GM12873 (cell line): ENCODE data around the gene KCTD14.

Experiments used
- TF ChIP-seq, protein P1 (sequence below): IDR thresholded peaks from 2 replicates; pipeline ENCODE4 v1.5.1; 2012; ENCODE audit warnings: low read depth, mild to moderate bottlenecking, moderate library complexity, low read length, control low read depth; ENCODE audit not compliant: insufficient read depth; ENCODE audit errors: missing control alignments

KCTD14 gene

DNA sequence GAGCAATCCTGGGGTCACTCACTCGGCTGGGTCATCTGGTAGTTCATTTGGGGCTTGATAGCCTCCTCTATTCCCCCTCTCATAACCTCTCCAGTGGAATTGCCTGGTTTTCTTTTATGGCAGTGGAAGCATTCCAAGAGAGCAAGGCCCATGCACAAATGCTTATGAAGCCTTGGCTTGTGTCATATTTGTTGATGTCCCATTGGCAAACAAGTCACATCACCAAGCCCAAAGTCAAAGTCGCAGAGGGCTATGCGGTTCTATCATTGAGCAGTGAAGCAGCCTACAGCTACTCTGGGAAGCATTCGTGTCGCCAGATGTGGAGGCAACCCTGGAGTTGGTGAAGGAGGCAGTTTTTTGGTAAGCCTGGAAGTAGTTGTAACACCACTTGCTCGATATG, 12.3 kb downstream of the KCTD14 start:
- TF ChIP-seq, protein P1, sequence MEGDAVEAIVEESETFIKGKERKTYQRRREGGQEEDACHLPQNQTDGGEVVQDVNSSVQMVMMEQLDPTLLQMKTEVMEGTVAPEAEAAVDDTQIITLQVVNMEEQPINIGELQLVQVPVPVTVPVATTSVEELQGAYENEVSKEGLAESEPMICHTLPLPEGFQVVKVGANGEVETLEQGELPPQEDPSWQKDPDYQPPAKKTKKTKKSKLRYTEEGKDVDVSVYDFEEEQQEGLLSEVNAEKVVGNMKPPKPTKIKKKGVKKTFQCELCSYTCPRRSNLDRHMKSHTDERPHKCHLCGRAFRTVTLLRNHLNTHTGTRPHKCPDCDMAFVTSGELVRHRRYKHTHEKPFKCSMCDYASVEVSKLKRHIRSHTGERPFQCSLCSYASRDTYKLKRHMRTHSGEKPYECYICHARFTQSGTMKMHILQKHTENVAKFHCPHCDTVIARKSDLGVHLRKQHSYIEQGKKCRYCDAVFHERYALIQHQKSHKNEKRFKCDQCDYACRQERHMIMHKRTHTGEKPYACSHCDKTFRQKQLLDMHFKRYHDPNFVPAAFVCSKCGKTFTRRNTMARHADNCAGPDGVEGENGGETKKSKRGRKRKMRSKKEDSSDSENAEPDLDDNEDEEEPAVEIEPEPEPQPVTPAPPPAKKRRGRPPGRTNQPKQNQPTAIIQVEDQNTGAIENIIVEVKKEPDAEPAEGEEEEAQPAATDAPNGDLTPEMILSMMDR = no peak

GRCh38 chr11:78010304-78010703, 12.8 kb downstream of the KCTD14 start:
- TF ChIP-seq, protein P1 = no peak

GRCh38 chr11:78009062-78009461, 14.0 kb downstream of the KCTD14 start:
- TF ChIP-seq, protein P1 = no peak

DNA sequence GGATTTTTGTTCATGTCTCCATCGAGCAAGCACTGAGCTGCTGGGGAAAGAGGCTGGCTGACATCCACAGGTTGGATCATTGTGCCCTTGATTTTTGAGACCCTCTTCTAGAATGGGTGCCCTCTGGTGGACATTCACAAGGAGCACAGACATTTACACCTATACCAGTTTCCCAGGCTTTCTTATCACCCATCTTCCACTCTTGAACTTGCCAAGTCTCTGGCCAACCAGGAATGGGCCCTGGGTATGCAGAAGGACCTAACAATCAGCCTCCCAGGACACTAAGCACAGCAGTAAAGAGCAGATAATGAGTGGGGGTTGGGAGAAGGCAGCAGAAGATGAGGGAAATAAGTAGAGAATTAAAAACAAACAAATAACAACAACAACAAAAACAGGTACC, 22.9 kb downstream of the KCTD14 start:
- TF ChIP-seq, protein P1 = peak; percentile 84

DNA sequence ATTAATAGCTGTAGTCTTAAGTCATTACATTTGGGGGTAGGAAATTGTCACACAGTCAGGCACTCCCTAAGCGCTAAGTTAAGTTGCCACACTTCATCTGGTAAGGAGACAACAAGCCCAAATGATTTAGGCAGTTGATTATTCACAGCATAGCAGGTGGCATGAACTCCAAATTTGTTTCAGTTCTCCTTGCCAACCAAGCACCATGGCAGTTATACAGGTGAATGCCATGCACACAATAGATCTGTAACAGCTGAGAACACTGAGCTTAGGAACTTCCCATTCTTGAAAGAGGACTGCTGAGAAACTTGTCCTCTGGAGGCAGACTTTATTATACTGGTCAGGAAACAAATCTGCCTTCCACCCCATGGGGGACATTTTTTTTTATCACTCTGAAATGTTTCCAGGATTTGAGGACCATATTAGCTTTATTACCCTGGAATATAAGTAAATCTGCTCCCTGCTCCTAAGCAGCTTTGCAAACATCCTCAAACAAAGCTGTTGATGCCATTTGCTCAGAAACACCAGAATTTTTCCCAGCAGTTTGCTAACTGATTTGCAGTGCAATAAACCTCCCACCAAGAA, 23.5 kb downstream of the KCTD14 start:
- TF ChIP-seq, protein P1 = no peak

- TF ChIP-seq, protein P1 = no peak
Observed at GRCh38 chr11:77994434-77995362, 28.4 kb downstream of the KCTD14 start, which contains the start of gene INTS4. TSS of gene INTS4 (minus strand) at chr11:77994668. CDS start at chr11:77994643, 25 bp downstream.

- TF ChIP-seq, protein P1 = no peak
Observed at GRCh38 chr11:77993902-77994301, 29.2 kb downstream of the KCTD14 start.
